K562 (cell line): Measurements from ENCODE around the gene WDR49. TPM values are rescaled to one million over a fixed set of nuclear protein-coding genes. Genes with fewer than 3 reads are reported as not detected.

Source experiments
- ATAC-seq: fragments of 200-7000 bp; cut with Tn5 transposase; 3 replicates; pipeline ENCODE4 v1.9.1; 2020; ENCODE audit warnings: moderate library complexity
- BruUV-seq: library from RNA; stranded (reverse); fragments of 400-500 nt; replicated peaks from 2 replicates; lab custom pipeline; 2021; lab: Mats Ljungman, UMichigan
- CTCF ChIA-PET: fragments of 300-600 bp; formaldehyde crosslinking; extraction: SDS; loops from one replicate; lab custom pipeline; 2021; ENCODE audit warnings: low intra/inter-chr PET ratio; lab: Yijun Ruan, JAX
- POLR2A ChIA-PET: fragments of 300-600, 350-650 bp; sonication (Branson Sonifier 250); formaldehyde crosslinking; extraction: SDS; loops from one replicate; lab custom pipeline; 2021; ENCODE audit warnings: antibody characterized with exemption, inconsistent platforms; lab: Yijun Ruan, JAX
- DNase-seq, 4 experiments: peaks; one replicate each; pipeline versions ENCODE4 v3.0.0 to v3.0.0-alpha.2; 2011 to 2018; ENCODE audit warnings: low spot score in 3 of 4, mixed read lengths in 3 of 4; ENCODE audit errors: extremely low read depth in 1 of 4
- FAIRE-seq: peaks from 2 replicates; lab custom pipeline; 2011; peaks lifted over from hg19 to GRCh38; lab: Jason Lieb, UNC
- H2AFZ ChIP-seq: 2 replicates; pipeline ENCODE4 v1.6.0; 2011; ENCODE audit warnings: low read depth, low read length, control low read depth, inconsistent platforms
- H3K27ac ChIP-seq: fragments of 200-600 bp; 3 replicates; pipeline ENCODE4 v1.8.0; 2011; ENCODE audit warnings: low read depth, mild to moderate bottlenecking, control low read depth, inconsistent platforms, low read length, moderate library complexity, mixed read lengths; ENCODE audit errors: extremely low read depth
- H3K27me3 ChIP-seq, 2 experiments: fragments of 300-600 bp in 1 of 2; 2 replicates in 1 of 2; 3 replicates in 1 of 2; pipeline versions ENCODE4 v1.6.0 to v1.8.0; 2011; ENCODE audit warnings: inconsistent platforms in 2 of 2, low read length in 2 of 2, mild to moderate bottlenecking in 1 of 2, mixed read lengths in 1 of 2, moderate library complexity in 1 of 2; ENCODE audit not compliant: control insufficient read depth in 2 of 2, insufficient read depth in 2 of 2
- H3K36me3 ChIP-seq: fragments of 300-600 bp; 3 replicates; pipeline ENCODE4 v1.8.0; 2011; ENCODE audit warnings: mild to moderate bottlenecking, low read length, inconsistent platforms; ENCODE audit not compliant: control insufficient read depth, insufficient read depth
- H3K4me1 ChIP-seq, 2 experiments: fragments of 200-600 bp in 1 of 2; replicated peaks in 1 of 2; 2 replicates in 1 of 2; 3 replicates in 1 of 2; pipeline versions ENCODE4 v1.5.1 to v1.8.0; 2011; ENCODE audit warnings: inconsistent platforms in 2 of 2, low read length in 2 of 2, mild to moderate bottlenecking in 1 of 2, mixed read lengths in 1 of 2, moderate library complexity in 1 of 2; ENCODE audit not compliant: control insufficient read depth in 2 of 2, insufficient read depth in 2 of 2
- H3K4me2 ChIP-seq: 2 replicates; pipeline ENCODE4 v1.6.1; 2011; ENCODE audit warnings: low read length, control low read depth, inconsistent platforms, mixed read lengths; ENCODE audit not compliant: insufficient read depth
- H3K4me3 ChIP-seq: fragments of 200-600 bp; sonication (generic), shearing (Covaris generic); 2 replicates; pipeline ENCODE4 v1.5.1; 2016; ENCODE audit warnings: control low read depth, inconsistent platforms
- H3K79me2 ChIP-seq: fragments of 200-600 bp; 3 replicates; pipeline ENCODE4 v1.8.0; 2011; ENCODE audit warnings: low read length, inconsistent platforms; ENCODE audit not compliant: control insufficient read depth, insufficient read depth
- H3K9ac ChIP-seq, 2 experiments: 2 replicates each; pipeline versions ENCODE4 v1.6.0 to v1.6.1; 2011; ENCODE audit warnings: low read depth in 2 of 2, low read length in 2 of 2, control low read depth in 1 of 2, inconsistent platforms in 1 of 2, mild to moderate bottlenecking in 1 of 2, mixed read lengths in 1 of 2; ENCODE audit not compliant: insufficient read depth in 1 of 2
- H3K9me1 ChIP-seq: one replicate; pipeline ENCODE4 v1.6.0; 2011; ENCODE audit warnings: inconsistent platforms, mild to moderate bottlenecking, low read length, moderate library complexity; ENCODE audit not compliant: control insufficient read depth, insufficient read depth
- H3K9me3 ChIP-seq: replicated peaks from 2 replicates; pipeline ENCODE4 v1.5.1; 2011; ENCODE audit warnings: low read depth, low read length, inconsistent platforms; ENCODE audit not compliant: control insufficient read depth, insufficient read depth
- H4K20me1 ChIP-seq: replicated peaks from 2 replicates; pipeline ENCODE4 v1.6.1; 2011; ENCODE audit warnings: low read length, inconsistent platforms, mixed read lengths; ENCODE audit not compliant: control insufficient read depth, insufficient read depth
- CHD4 ChIP-seq: fragments of 200-600 bp; sonication (generic); IDR thresholded peaks from 3 replicates; pipeline ENCODE4 v1.6.1; 2012; ENCODE audit warnings: low read depth, mild to moderate bottlenecking, mixed read lengths, low read length, inconsistent platforms; ENCODE audit not compliant: insufficient read depth, insufficient replicate concordance, poor library complexity, severe bottlenecking
- FOXJ3 ChIP-seq: sonication (generic); formaldehyde crosslinking; IDR thresholded peaks from 2 replicates; pipeline ENCODE4 v1.4.0; 2020; ENCODE audit warnings: mild to moderate bottlenecking, missing genetic modification reagents
- FOXK1 ChIP-seq: sonication (generic); formaldehyde crosslinking; IDR thresholded peaks from 2 replicates; pipeline ENCODE4 v1.8.0; 2022; ENCODE audit warnings: missing genetic modification reagents, mild to moderate bottlenecking, borderline replicate concordance
- HDGF ChIP-seq: fragments of 450-650 bp; IDR thresholded peaks from 2 replicates; pipeline ENCODE4 v1.6.1; 2016
- HMGN3 ChIP-seq: IDR thresholded peaks from 2 replicates; pipeline ENCODE4 v1.6.1; 2011; ENCODE audit warnings: borderline replicate concordance, low read depth, mild to moderate bottlenecking, mixed read lengths, low read length; ENCODE audit not compliant: insufficient read length; ENCODE audit errors: extremely low read depth
- HNRNPLL ChIP-seq: fragments of 200-400 bp; formaldehyde crosslinking; IDR thresholded peaks from 2 replicates; pipeline ENCODE4 v1.6.1; 2017; ENCODE audit warnings: low read length, low read depth, mild to moderate bottlenecking; ENCODE audit not compliant: poor library complexity, severe bottlenecking
- KAT8 ChIP-seq: fragments of 450-650 bp; IDR thresholded peaks from 2 replicates; pipeline ENCODE4 v1.6.1; 2016; ENCODE audit warnings: low read depth, mild to moderate bottlenecking
- PHB ChIP-seq: fragments of 250-450 bp; sonication (Bioruptor Pico); IDR thresholded peaks from 2 replicates; pipeline ENCODE4 v1.5.0; 2021
- PYGO2 ChIP-seq: fragments of 450-650 bp; IDR thresholded peaks from 2 replicates; pipeline ENCODE4 v1.6.1; 2016; ENCODE audit warnings: mild to moderate bottlenecking, missing genetic modification characterization, moderate library complexity, missing compliant biosample characterization
- SAFB ChIP-seq: fragments of 200-400 bp; formaldehyde crosslinking; IDR thresholded peaks from 2 replicates; pipeline ENCODE4 v1.6.1; 2017; ENCODE audit warnings: low read depth, low read length, borderline replicate concordance
- ZNF197 ChIP-seq: fragments of 200-800 bp; sonication (Bioruptor generic); IDR thresholded peaks from 2 replicates; pipeline ENCODE4 v1.6.1; 2016; ENCODE audit warnings: low read depth, missing genetic modification characterization, missing compliant biosample characterization
- ZNF589 ChIP-seq: fragments of 200-800 bp; sonication (Bioruptor generic); IDR thresholded peaks from 2 replicates; pipeline ENCODE4 v1.6.1; 2016; ENCODE audit warnings: low read depth, missing genetic modification characterization, missing compliant biosample characterization
- in situ Hi-C: fragments of 300-500 bp; cut with MboI; formaldehyde crosslinking; loops from 4 replicates; pipeline ENCODE4 v1.15.0; 2018; ENCODE audit warnings: inconsistent platforms, mixed read lengths
- intact Hi-C: fragments of 100-400 bp; cut with micrococcal nuclease; formaldehyde crosslinking; loops from 2 replicates; pipeline ENCODE4 v1.14.2; 2022
- polyA plus RNA-seq, 8 experiments: library from polyadenylated mRNA; depleted of rRNA in 4 of 8; stranded (reverse) in 5 of 8; unstranded in 3 of 8; fragments of >200 nt; fragmentation: Nextera tagmentation in 2 of 8; fragmentation: Illumina TruSeq in 1 of 8; extraction: Ambion mirVana in 2 of 8; extraction: Trizol in 1 of 8; gene quantifications; 2 replicates each; pipeline versions ENCODE4 v1.2.1 to v1.2.3, GENCODE V29; 2011 to 2014; ENCODE audit warnings: inconsistent platforms in 1 of 8, missing spikeins in 1 of 8
- total RNA-seq, 7 experiments: library from RNA; depleted of rRNA in 6 of 7; stranded (reverse); fragments of >200 nt in 6 of 7; fragmentation: Illumina TruSeq in 2 of 7; extraction: Trizol in 2 of 7; gene quantifications; 2 replicates each; pipeline versions ENCODE4 v1.2.1 to v1.2.3, GENCODE V29; 2011 to 2021; ENCODE audit warnings: low replicate concordance in 1 of 7

The WDR49 gene
- total and polyA plus RNA-seq, 9 of the 15 experiments (the other 6 are each of a cell fraction or from before 2014, with no cell fraction given) = not detected

GRCh38 chr3:167521006-167521355 lies 132.8 kb downstream of the WDR49 start:
- Histone ChIP-seq H3K9ac (no peak overlapping the region), H3K27ac (no peak overlapping the region), H3K36me3 (no peaks in the 10 kb centered on the region), H3K4me1 (no peaks in the 10 kb centered on the region), H3K9me1 (no peaks in the 10 kb centered on the region), H3K4me2 (no peak overlapping the region), H2AFZ (no peak overlapping the region), H3K9me3 (no peaks in the 10 kb centered on the region), H3K4me3 (no peak overlapping the region), H3K79me2 (no peaks in the 10 kb centered on the region), H4K20me1 (no peaks in the 10 kb centered on the region), H3K27me3 (no peaks in the 10 kb centered on the region)
- CTCF ChIA-PET = no interaction called here
- DNase-seq (no peak), ATAC-seq (no peak), FAIRE-seq (no peak)
- TF ChIP-seq KAT8 (no peak), HMGN3 (no peak), PHB (CRISPR knock-in tag) (no peak), FOXJ3 (CRISPR knock-in tag) (no peak), CHD4 (no peak), ZNF589 (CRISPR knock-in tag) (no peak), HDGF (no peak), PYGO2 (tag) (no peak), FOXK1 (CRISPR knock-in tag) (no peak), ZNF197 (CRISPR knock-in tag) (no peak), SAFB (no peak), HNRNPLL (no peak)
- in situ Hi-C loops = no loop called here
- POLR2A ChIA-PET = no interaction called here
- no TSS peak for BruUV-seq
- intact Hi-C loops = no loop called here
